B cell (primary cell): Measurements from ENCODE around the gene FOXO3. TPM values are rescaled to one million over a fixed set of nuclear protein-coding genes. Genes with fewer than 3 reads are reported as not detected.

Source experiments
- ATAC-seq: fragments of 200-7000 bp; cut with Tn5 transposase; one replicate; pipeline ENCODE4 v1.10.0; 2021; ENCODE audit warnings: low read depth, mild to moderate bottlenecking, moderate number of reproducible peaks, moderate library complexity
- CTCF ChIA-PET: fragments of 350-600 bp; sonication (Branson Sonifier 250); formaldehyde crosslinking; loops from one replicate; lab custom pipeline; 2021; ENCODE audit warnings: antibody characterized with exemption, inconsistent platforms; lab: Charles Lee
- POLR2A ChIA-PET: fragments of 350-600 bp; sonication (Branson Sonifier 250); formaldehyde crosslinking; loops from one replicate; lab custom pipeline; 2021; ENCODE audit warnings: antibody characterized with exemption; lab: Charles Lee
- DNase-seq: peaks from one replicate; pipeline ENCODE4 v3.0.0; 2013
- H2AFZ ChIP-seq: 2 replicates; pipeline ENCODE4 v1.6.1; 2012; ENCODE audit warnings: mild to moderate bottlenecking, low read depth, low read length; ENCODE audit not compliant: insufficient read depth, poor library complexity, severe bottlenecking
- H3K27ac ChIP-seq, 2 donors: 1 replicate in 1 of 2; 2 replicates in 1 of 2; pipeline ENCODE4 v1.5.1; 2012 to 2013; ENCODE audit warnings: low read length in 2 of 2, mild to moderate bottlenecking in 2 of 2, moderate library complexity in 1 of 2
- H3K27me3 ChIP-seq, 4 experiments: fragments of 200-600 bp in 1 of 4; sonication (generic) in 1 of 4; replicated peaks in 1 of 4; 1 replicate in 2 of 4; 2 replicates in 2 of 4; pipeline versions ENCODE4 v1.6.1 to v1.7.0; 2013 to 2016; ENCODE audit warnings: low read length in 3 of 4, mild to moderate bottlenecking in 2 of 4, mixed read lengths in 1 of 4, moderate library complexity in 1 of 4; ENCODE audit not compliant: insufficient read depth in 4 of 4, control insufficient read depth in 3 of 4; ENCODE audit errors: control extremely low read depth in 1 of 4
- H3K36me3 ChIP-seq, 2 experiments: replicated peaks in 1 of 2; 1 replicate in 1 of 2; 2 replicates in 1 of 2; pipeline versions ENCODE4 v1.6.1 to v1.7.1; 2013; ENCODE audit warnings: low read length in 1 of 2; ENCODE audit not compliant: insufficient read depth in 2 of 2, control insufficient read depth in 1 of 2; ENCODE audit errors: control extremely low read depth in 1 of 2, extremely low read depth in 1 of 2
- H3K4me1 ChIP-seq, 2 donors: fragments of 200-600 bp in 1 of 2; sonication (generic) in 1 of 2; 1 replicate in 1 of 2; 2 replicates in 1 of 2; pipeline versions ENCODE4 v1.5.1 to v1.6.1; 2013 to 2017; ENCODE audit warnings: low read length in 2 of 2; ENCODE audit not compliant: control insufficient read depth in 2 of 2, insufficient read depth in 2 of 2
- H3K4me2 ChIP-seq: replicated peaks from 2 replicates; pipeline ENCODE3; 2012; ENCODE audit warnings: mild to moderate bottlenecking, low read depth, low read length; ENCODE audit not compliant: poor library complexity, severe bottlenecking
- H3K4me3 ChIP-seq, 5 experiments: fragments of 200-600 bp in 1 of 5; sonication (generic) in 1 of 5; 1 replicate in 3 of 5; 2 replicates in 2 of 5; pipeline versions ENCODE4 v1.5.1 to v1.7.0; 2011 to 2016; ENCODE audit warnings: low read length in 4 of 5, mild to moderate bottlenecking in 4 of 5, low read depth in 2 of 5, control low read depth in 1 of 5, moderate library complexity in 1 of 5; ENCODE audit not compliant: insufficient read depth in 1 of 5; ENCODE audit errors: control extremely low read depth in 1 of 5, extremely low read depth in 1 of 5
- H3K79me2 ChIP-seq: fragments of 200-600 bp; sonication (generic); one replicate; pipeline ENCODE4 v1.6.0; 2016; ENCODE audit warnings: low read length; ENCODE audit not compliant: control insufficient read depth, insufficient read depth
- H3K9ac ChIP-seq: fragments of 200-600 bp; sonication (generic); 2 replicates; pipeline ENCODE4 v1.6.1; 2017; ENCODE audit warnings: mild to moderate bottlenecking, low read length, moderate library complexity
- H3K9me3 ChIP-seq, 3 donors: one replicate each; pipeline versions ENCODE4 v1.6.1 to v1.7.1; 2013; ENCODE audit warnings: low read length in 2 of 3; ENCODE audit not compliant: control insufficient read depth in 2 of 3, insufficient read depth in 1 of 3; ENCODE audit errors: control extremely low read depth in 1 of 3
- H4K20me1 ChIP-seq: 2 replicates; pipeline ENCODE4 v1.6.0; 2012; ENCODE audit warnings: mild to moderate bottlenecking, low read length; ENCODE audit not compliant: insufficient read depth, control insufficient read depth, poor library complexity, severe bottlenecking
- H3K27ac Mint-ChIP-seq: one replicate; pipeline ENCODE4 v1.8.0; 2021; ENCODE audit warnings: mixed read lengths
- H3K27me3 Mint-ChIP-seq: one replicate; pipeline ENCODE4 v1.8.0; 2021; ENCODE audit warnings: mixed read lengths
- H3K4me1 Mint-ChIP-seq: one replicate; pipeline ENCODE4 v1.8.0; 2021; ENCODE audit warnings: mixed read lengths
- H3K4me3 Mint-ChIP-seq: one replicate; pipeline ENCODE4 v1.8.0; 2021; ENCODE audit warnings: mixed read lengths
- H3K9me3 Mint-ChIP-seq: one replicate; pipeline ENCODE4 v1.8.0; 2022; ENCODE audit warnings: mixed read lengths; ENCODE audit not compliant: insufficient read depth
- EZH2 ChIP-seq: IDR thresholded peaks from 2 replicates; pipeline ENCODE4 v1.6.1; 2012; ENCODE audit warnings: borderline replicate concordance, low read depth, mild to moderate bottlenecking, moderate library complexity, low read length; ENCODE audit not compliant: insufficient read depth, poor library complexity, severe bottlenecking
- WGBS: methylation state at CpG from one replicate; pipeline ENCODE4 v1.1.5; 2013; ENCODE audit warnings: missing lambda C conversion rate; ENCODE audit not compliant: insufficient coverage; 5-methylcytosine and 5-hydroxymethylcytosine counted together
- intact Hi-C: fragments of 100-400 bp; cut with micrococcal nuclease; formaldehyde crosslinking; loops from one replicate; pipeline ENCODE4 v1.10.0; 2022
- polyA plus RNA-seq: library from polyadenylated mRNA; depleted of rRNA; stranded (reverse); fragments of >200 nt; gene quantifications from 2 replicates; pipeline ENCODE4 v1.2.3, GENCODE V29; 2012
- total RNA-seq, 2 donors: library from RNA; stranded (reverse); fragments of 120-200 nt in 1 of 2; gene quantifications; 1 replicate in 1 of 2; 2 replicates in 1 of 2; pipeline versions ENCODE4 v1.2.3 to v1.2.4, GENCODE V29; 2013 to 2022
- TF ChIP-seq, protein P1 (sequence below): fragments of 200-600 bp; IDR thresholded peaks from one replicate; pipeline ENCODE4 v1.8.0; 2022; ENCODE audit warnings: antibody characterized with exemption, mild to moderate bottlenecking

The FOXO3 gene
- total and polyA plus RNA-seq, 2 donors (not counting 1 experiment from before 2014, with no cell fraction given), result 6.0 to 16.9 TPM

DNA sequence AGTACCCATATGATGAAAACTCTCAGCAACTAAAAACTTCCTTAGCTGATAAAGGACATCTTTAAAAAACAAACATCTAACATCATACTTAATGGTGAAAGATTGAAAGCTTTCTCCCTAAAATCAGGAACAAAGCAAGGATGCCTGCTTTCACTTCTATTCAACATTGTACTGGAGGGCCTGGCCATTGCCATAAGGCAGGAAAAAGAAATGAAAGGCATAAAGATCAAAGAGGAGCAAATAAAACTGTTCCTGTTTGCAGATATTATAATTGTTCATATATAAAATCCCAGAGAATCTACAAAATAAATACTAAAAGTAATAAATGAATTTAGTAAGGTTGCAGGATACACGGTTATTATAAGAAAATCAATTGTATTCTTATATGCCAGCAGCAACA lies 162.9 kb downstream of the FOXO3 start:
- Mint-ChIP-seq H3K9me3 (peaks cover 6% of the 10 kb centered on the region), H3K27ac (no peak overlapping the region), H3K4me3 (no peak overlapping the region), H3K4me1 (no peaks in the 10 kb centered on the region), H3K27me3 (peaks cover 24% of the 10 kb centered on the region)
- H3K27me3 ChIP-seq, result no peaks in the 10 kb centered on the region
- intact Hi-C loops, result no loop called here
- DNase-seq (no peak), ATAC-seq (no peak)
- no peak overlapping the region for H3K27ac ChIP-seq
- H3K4me1 ChIP-seq, result no peaks in the 10 kb centered on the region
- no peak overlapping the region for H3K9ac ChIP-seq
- no peak overlapping the region for H2AFZ ChIP-seq
- H3K4me2 ChIP-seq, result no peak overlapping the region
- H3K4me3 ChIP-seq, result no peak overlapping the region
- ChIA-PET CTCF (no interaction called here), POLR2A (no interaction called here)
- H3K9me3 ChIP-seq, result peaks cover 0 to 12% (median 5%) of the 10 kb centered on the region in 3 donors
- no peaks in the 10 kb centered on the region for H4K20me1 ChIP-seq
- TF ChIP-seq, protein P1, sequence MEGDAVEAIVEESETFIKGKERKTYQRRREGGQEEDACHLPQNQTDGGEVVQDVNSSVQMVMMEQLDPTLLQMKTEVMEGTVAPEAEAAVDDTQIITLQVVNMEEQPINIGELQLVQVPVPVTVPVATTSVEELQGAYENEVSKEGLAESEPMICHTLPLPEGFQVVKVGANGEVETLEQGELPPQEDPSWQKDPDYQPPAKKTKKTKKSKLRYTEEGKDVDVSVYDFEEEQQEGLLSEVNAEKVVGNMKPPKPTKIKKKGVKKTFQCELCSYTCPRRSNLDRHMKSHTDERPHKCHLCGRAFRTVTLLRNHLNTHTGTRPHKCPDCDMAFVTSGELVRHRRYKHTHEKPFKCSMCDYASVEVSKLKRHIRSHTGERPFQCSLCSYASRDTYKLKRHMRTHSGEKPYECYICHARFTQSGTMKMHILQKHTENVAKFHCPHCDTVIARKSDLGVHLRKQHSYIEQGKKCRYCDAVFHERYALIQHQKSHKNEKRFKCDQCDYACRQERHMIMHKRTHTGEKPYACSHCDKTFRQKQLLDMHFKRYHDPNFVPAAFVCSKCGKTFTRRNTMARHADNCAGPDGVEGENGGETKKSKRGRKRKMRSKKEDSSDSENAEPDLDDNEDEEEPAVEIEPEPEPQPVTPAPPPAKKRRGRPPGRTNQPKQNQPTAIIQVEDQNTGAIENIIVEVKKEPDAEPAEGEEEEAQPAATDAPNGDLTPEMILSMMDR, result no peak
- TF ChIP-seq EZH2, result no peak
- WGBS, result no CpG with 5 or more reads among the region's 1 CpG
- H3K79me2 ChIP-seq, result no peaks in the 10 kb centered on the region
- no peaks in the 10 kb centered on the region for H3K36me3 ChIP-seq

DNA sequence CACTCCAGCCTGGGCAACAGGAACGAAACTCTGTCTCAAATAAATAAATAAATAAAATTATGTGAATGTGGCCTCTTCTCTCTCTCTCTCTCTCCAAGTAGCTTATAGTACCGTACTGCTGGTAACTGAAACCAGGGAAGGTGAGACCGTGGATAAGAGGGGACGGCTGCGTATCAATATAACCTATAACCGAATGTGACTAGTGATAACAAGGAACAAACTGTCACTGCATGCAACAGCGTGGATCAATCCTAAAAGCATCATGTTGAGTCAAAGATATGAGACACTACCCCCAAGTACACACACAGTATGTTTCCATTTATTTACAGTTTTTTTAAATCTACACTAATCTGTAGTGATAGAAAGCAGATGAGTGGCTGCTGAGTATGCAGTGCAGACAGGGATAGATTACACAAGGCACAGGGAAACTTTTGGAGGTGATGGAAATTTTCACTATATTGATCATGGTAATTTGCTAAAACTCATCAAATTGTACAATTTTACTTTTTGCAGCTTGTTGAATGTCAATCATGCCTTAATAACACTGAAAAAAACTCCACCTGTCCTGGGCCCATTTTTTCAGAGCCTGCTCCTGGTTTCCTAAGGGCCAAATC lies 166.1 kb downstream of the FOXO3 start:
- Histone ChIP-seq H2AFZ (no peak overlapping the region), H3K36me3 (no peaks in the 10 kb centered on the region), H3K27me3 (peaks cover 0 to 4% (median 0%) of the 10 kb centered on the region in 4 experiments), H3K9me3 (peaks cover 0 to 12% (median 5%) of the 10 kb centered on the region in 3 donors), H3K4me3 (no peak overlapping the region), H3K27ac (no peak overlapping the region), H4K20me1 (no peaks in the 10 kb centered on the region), H3K79me2 (no peaks in the 10 kb centered on the region), H3K9ac (no peak overlapping the region), H3K4me2 (no peak overlapping the region), H3K4me1 (no peaks in the 10 kb centered on the region)
- 100% methylated on average over 2 of the region's 7 CpGs for WGBS
- no peak overlapping the region for H3K27ac Mint-ChIP-seq
- intact Hi-C loops, result no loop called here
- DNase-seq (no peak), ATAC-seq (no peak)
- no peaks in the 10 kb centered on the region for H3K4me1 Mint-ChIP-seq
- TF ChIP-seq, protein P1, result no peak
- H3K27me3 Mint-ChIP-seq, result peaks cover 24% of the 10 kb centered on the region
- H3K9me3 Mint-ChIP-seq, result peaks cover 6% of the 10 kb centered on the region
- H3K4me3 Mint-ChIP-seq, result no peak overlapping the region
- ChIA-PET POLR2A (no interaction called here), CTCF (no interaction called here)
